Fibroblast of gingiva (primary cell): ENCODE measurements around the gene MYO7B.
A peak's percentile ranks its signal among the peaks of the same experiment; 100 is the strongest.
"Not testable (repeated sequence)": the region's sequence is repeated elsewhere in the genome, so short reads cannot be mapped to it uniquely, and the experiment has no call there.

Source experiments
- DNase-seq: peaks from one replicate; pipeline ENCODE4 v3.0.0-alpha.2; 2011; ENCODE audit warnings: low read depth

The MYO7B gene

DNA sequence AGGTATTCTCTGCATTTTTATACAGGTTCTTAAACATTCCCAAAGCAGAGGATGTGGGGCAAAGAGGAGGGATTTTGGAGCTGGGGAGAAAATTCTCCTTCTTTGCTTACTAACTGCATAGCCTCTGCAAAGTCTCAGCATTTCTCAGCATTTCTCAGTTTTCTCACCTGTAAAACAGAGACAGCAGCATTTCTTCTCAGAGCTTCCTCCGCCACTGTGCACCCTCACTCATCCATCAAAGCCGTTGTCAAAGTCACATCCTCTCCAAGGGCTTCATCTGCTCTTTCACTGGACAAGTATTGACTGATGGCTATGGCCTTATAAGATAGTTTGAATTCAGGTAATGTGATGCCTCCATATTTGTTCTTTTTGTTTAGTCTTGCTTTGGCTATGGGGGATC is 17.4 kb downstream of the MYO7B start:
- DNase-seq, result no peak

DNA sequence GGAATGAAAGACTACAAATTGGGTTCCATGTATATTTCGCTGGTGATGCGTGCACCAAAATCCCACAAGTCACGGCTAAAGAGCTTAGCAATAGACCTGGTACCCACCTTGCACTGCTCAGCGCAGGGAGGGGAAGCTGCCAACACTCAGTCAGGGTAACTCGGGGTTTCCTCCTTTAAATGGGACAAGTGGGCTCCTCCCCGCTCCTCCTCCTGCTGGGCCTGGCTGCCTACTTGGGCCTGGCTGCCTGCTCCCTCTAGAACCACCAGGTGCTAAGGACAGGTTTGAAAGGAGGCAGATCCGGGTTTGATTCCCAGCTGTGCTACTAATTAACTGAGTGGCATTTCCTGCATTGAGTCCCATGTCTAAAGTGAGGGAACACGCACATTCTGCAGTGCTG is 23.4 kb downstream of the MYO7B start:
- no peak for DNase-seq

DNA sequence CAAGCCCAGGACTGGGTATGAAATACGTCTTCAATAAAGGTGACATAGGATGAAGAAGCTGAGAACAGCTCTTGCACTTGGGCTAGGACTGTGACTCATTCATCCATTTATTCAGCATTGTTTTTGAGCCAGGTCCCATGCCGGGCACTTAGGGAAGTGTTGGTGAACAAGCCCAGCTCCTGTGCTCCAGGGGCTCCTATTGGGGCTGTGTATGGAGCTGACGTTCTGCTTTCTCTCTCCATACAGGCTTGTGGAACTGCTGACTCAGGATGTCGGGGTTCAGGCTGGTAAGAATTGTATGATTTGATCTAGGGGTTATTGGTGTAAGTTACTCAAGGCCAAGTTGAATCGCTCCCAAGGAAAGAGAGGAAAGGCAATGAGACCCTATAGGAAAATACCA is 24.0 kb downstream of the MYO7B start:
- DNase-seq, result no peak

DNA sequence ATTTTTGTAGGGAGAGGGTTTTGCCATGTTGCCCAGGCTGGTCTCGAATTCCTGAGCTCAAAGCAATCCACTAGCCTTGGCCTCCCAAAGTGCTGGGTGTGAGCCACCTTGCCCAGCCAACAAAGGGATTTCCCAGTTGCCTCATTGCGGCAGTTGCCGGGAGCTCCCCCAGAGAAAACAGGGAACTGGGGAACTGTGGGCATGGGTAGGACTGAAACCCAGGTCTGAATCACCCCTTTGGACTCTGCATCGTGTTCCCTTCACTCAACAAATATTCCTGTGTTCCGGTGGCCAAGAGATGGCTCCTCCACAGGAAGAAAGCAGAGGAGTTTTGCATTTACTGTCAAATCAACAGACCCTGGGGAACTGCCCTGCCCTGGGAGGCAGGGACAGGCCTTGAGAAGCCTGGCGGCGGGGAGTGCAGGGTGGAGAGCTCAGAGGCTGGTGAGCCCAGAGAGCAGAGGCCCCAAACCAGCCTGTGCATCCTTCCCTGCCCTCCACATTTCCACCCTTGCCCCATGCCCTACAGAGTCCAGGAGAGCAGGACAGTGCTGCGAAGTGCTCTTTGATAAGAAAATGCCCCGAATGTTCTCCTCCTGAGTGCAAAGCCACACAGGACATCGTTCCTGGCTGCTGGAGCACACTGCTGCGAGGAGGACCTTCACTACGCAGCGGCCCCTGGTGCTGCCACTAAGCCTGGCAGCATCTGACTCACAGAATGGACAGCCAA is 24.9 kb downstream of the MYO7B start:
- peak; percentile 36 for DNase-seq

DNA sequence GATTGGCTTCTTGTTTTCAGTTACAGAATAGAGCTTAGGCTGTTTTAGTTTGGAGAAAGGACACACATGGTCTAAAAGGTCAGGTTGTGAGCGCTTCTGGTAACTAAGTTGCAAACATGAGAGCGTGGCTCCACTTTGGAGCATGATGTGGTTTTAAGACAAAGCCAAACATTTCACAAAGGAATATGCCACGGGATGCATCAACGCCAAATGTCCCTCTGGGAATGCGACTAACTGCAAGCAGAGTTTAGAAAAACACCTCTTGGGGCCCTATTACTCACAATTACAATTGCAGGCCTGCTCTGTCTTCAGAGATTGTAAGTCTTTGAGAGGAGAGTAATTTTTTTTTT is 25.4 kb downstream of the MYO7B start:
- DNase-seq, result peak; percentile 95

DNA sequence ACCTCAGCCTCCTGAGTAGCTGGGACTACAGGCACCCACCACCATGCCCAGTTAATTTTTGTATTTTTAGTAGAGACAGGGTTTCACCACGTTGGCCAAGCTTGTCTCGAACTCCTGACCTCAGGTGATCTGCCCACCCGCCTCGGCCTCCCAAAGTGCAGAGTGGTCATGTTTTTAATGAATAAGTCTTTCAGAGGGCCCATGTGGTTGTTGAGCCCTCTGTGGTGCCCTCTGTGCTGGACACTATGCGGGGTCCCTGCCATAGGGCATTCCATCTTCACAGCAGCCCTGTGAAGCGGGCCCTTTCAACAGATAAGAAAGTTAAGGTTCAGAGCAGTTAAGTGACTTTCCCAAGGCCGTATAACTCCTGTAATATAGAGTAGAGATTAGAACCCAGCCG is 25.9 kb downstream of the MYO7B start:
- DNase-seq, result no peak

DNA sequence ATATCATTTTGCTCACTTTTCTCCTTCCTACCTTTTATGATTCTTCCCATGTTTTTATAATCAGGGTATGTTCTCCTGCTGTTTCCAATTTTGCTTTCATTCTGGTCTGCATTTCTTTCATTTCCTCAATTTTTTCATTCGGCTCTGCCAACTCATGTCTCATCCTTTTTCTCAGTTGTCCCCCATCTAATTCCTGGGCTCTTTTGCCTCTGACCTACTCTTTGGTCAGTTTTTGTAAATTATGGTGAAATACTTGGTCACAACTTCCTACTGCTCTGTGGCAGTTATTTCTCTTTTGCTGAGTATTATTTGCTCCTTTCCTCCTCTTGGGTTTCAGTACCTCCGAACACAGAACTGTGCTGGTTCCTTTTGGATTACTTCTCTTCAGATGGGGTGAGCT is 27.5 kb downstream of the MYO7B start:
- DNase-seq, result peak; percentile 55

DNA sequence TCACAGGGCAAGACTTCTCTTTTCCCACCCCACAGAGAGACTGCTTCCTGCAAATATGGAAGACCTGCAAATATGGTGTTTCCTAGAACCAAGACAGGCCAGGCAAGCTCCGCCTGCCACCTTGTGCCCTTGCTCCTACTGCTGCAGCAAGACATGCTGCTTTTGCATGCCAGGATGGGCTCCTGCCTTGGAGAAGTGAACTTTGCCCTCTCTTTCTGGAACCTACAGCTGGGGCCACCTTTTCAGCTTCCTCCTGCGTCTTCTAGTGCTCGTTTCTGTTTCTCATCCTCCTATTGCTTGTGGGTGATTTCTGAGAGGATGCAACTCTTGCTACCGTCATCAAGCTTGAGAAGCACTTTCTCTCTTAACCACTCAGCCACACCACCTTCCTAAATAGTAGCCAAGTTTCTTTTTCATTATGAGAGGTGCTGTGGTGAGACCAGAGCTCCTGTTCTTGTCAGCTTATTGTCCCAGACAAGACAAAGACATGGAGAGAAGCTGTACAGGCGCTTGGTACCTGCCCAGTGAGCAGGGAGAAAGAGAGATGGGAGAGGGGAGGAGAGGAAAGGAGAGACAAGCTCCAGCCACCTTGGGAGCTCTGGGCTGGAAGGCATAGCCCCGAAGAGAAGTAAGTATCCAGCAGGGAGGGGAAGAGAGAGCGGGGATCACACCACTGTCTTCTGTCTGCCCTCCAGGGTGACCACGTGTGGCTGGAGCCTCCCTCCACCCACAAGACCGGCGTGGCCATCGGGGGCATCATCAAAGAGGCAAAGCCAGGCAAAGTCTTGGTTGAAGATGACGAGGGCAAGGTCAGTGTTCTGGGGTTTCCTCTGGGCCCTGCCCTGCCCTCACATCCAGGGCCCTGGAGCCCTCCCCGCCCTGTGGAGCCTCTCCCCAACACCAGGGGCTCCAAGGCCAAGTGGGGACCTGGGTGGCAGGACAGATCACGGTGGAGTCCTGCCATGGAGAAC is 28.3 kb downstream of the MYO7B start:
- no peak for DNase-seq

DNA sequence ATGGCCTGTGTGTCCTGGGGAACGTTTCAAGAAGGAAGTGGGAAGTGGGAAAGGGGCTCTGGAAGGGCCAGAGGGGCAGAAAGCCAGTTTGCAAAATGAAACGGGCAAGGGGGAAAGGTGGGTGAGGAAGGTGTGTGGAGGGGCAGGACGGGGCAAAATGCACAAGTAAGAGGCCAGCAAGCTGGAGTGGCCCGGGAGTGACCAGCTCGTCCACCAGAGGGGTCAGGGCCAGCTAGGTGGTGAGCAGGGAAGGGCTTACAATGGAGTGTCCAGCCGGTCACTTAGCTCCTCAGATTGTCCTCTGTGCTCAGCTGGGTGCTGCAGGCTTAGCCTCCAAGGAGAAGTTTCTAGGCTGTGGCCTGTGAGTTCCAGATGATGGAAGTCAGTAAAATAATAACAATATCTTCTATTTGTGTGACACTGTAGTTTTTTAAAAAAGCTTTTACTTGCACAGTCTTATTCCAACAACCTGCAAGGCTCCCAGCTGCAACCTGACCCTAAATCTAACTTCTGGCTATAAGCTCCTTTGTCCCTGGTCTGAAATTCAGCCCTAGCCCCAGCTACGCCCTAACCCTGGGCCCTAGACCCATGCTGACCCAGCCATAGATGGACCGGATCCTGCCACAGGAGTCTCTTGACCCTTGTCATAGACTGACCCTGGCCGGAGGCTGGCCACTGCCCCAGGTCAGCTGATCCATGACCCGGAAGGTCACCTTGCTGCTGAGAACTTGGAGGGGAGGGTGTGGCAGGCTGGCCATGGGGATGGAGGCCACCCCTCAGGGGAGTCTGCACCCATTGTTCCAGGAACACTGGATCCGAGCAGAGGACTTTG is 29.2 kb downstream of the MYO7B start:
- no peak for DNase-seq

DNA sequence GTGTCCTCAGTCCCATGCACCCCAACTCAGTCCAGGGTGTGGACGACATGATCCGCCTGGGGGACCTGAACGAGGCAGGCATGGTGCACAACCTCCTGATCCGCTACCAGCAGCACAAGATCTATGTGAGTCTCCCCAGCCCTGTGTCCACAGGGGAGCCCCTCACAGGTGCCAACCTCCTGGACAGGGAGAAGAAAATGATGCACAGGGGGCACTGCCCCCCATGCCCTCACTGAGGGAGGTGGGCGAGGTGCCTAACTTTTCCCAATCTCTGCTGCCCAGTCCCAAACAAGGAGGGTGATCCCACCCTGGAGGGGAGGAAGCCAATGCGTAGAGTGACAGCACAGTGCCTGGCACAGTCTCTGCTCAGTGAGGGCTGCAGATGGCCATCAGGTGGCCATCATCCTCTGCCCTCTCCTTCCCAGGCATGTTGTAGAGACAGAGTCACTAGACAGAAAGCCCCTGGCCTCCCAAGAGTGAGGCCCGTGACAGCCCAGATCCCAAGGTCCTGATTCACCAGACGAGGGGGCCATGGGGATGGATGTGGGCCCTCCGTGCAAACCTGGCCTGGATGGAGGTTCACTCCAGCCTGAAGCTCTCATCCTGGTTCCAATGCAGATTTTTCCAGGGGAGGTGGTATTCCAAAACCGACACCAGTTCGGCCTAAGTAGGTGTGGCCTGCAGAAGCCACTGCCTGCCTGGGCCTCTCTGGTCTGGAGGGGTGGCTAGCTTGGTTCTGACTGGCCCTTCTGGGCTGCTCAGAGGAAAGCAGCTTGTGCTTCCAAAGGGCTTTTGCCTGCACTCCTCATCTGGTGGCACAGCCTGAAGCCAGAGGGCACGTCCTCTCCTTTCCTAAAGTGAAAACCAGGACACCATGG is 30.0 kb downstream of the MYO7B start:
- DNase-seq, result no peak

DNA sequence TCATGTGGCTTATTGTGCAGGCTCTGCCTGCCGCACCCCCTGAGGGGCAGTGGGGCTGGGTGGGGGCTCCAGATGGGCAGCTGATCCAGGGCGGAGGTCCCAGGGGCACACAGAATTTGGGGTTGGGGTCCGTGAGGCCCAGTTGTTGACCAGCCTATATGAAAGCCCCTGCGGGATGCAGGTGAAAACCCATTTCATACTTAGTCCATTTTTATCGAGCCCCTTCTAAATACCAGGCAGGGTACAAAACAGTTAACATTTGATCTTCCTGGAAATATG is 30.6 kb downstream of the MYO7B start:
- no peak for DNase-seq

DNA sequence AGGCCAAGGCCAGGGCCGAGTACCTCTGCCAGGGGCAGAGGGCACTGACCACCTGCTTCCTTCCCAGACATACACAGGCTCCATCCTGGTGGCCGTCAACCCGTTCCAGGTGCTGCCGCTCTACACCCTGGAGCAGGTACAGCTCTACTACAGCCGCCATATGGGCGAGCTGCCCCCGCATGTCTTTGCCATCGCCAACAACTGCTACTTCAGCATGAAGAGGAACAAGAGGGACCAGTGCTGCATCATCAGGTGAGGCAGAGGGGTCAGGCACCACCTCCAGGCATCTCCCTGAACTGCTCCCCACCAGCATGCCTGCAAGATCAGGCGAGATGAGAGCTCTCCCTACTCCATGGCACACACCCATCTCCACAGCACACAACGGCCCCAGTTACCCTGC is 31.1 kb downstream of the MYO7B start:
- DNase-seq, result no peak

DNA sequence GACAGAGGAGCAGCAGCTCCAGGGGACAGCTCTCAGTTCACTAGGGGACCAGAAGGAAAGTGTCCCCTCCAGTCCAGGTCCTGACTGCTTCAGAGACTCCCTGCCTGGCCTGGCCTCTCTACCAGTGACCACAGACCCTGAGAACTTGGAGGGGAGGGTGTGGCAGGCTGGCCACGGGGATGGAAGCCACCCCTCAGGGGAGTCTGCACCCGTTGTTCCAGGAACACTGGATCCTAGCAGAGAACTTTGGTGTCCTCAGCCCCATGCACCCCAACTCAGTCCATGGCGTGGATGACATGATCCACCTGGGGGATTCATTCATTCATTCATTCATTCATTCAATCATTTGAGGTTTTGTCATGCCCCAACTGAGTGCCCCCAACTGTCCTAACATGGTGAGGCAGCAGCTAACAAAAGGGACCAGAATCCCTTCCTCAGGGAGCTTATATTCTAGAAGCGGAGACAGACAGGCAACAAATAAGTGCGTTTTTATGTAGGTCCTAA is 31.9 kb downstream of the MYO7B start:
- no peak for DNase-seq

DNA sequence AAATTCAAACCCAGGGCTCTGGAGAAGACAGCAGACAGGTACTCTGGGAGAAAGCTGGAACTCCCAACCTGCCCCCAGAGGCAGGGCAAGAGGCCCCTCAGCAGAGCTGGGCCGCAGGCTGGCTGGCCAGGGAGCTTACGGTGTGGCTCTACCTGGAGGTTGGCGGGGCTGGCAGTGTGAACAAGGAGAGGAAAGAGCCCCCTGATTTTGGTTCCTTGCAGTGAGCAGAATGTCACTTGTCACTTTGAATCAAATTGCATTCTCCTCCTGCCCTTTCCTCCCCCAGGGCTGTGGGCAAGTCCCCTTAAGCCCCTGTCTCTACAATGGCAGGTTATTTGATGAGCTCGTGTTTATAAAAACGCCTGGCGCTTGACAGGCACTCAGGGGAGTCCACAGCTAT is 32.6 kb downstream of the MYO7B start:
- DNase-seq, result no peak

DNA sequence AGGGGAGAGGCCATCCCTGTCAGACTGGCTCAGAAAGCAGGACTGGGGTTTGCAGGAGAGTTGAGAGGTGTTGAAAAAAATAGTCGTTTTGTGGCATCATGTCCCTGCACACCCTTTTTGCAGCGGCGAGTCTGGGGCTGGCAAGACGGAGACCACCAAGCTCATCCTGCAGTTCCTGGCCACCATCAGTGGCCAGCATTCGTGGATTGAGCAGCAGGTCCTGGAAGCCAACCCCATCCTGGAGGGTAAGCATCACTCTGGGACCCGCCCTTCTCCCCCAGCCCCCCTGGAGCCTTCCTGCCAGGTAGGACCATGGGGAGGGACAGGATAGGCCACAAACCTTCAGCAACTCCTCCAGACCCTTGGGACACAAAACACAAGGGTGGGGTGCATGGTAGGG is 34.2 kb downstream of the MYO7B start:
- no peak for DNase-seq

DNA sequence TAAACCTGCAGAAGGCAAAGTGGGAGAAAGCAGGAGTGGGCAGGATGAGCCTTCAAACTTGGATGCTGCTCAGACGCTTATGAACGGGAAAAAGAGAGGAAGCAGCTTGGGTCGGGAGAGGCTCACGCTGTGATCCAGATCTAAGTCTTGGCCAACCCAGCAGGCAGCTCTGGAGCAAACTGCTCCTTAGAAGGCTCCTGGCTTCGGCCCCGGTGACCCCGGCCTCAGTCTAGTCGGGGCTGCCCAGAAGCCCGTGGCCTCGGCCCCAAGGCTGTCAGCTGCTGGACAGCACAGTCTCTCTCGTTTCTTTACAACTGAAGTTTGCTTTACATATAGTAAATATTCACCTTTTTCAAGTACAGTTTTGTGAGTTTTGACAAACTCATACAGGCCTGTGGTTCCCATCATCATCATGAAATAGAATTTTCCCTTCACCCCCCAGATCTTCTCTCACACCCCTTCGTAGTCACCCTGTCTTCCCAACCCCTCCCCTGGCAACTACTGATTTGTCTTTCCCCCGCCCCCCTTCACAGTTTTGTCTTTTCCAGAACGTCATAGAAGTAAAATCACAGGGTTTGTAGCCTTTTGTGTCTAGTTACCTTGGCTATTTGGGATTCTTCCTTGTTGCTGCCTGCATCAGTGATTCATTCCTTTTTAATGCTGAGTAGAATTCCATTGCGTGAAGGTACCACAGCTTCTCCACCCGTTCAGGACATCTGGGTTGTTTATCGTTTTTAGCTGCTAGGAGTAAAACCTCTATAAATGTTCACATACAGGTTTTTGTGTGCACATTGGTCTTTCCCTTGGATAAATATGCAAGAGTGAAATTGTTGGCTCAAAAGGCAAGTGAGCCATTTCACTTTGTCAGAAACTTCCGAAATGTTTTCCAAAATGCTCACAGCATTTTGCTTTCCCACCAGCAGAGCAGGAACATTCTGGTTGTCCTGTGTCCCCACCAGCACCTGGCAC is 35.1 kb downstream of the MYO7B start:
- no peak for DNase-seq

DNA sequence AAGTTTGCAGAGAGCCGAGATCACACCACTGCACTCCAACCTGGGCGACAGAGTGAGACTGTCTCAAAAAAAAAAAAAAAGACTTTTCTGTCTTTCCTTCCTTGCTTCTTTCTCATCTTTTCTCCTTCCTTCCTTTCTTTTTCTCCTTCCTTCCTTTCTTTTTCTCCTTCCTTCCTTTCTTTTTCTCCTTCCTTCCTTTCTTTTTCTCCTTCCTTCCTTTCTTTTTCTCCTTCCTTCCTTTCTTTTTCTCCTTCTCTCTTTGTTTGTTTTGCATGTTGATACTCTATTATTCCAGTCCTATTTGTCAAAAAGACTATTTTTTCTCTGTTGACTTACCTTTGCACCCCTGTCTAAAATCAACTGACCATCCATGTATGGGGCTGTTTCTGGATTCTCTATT is 36.9 kb downstream of the MYO7B start:
- DNase-seq, result not testable (repeated sequence)

DNA sequence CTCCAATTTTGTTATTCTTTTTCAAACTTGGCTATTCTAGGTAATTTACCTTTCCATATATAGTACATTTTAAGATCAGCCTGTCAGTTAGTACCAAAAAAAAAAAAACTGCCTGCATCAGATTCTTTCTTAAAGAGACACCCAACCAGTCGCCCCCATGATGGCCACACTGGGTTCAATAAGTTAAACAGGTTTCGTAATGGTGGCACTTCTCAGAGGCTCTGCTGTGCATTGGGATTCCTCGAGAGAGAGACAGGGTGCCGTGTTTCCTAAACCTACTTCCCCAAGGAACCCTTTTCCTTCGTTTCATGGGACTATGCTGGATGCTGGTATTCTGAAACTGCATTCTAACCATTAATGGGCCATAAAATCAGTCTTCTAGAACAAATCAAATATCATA is 37.4 kb downstream of the MYO7B start:
- no peak for DNase-seq

DNA sequence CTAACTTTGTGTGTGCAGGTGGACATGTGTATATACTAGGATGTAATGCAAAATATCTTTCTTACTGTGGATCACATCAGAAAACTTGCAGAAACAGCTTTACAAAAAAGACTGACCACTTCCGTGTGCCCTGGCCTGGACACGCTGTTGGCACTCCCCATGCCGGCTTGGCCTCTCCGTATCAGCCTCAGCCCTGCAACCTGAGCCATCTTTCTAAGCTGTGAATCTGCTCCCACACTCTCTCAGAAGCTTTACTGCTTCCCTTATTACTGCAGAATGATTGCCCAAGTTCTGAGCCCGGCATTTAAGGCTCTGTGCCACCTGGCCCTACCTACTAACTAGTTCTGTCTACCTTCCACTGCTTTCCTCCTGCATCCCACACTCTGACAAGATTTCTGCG is 37.8 kb downstream of the MYO7B start:
- DNase-seq, result no peak

DNA sequence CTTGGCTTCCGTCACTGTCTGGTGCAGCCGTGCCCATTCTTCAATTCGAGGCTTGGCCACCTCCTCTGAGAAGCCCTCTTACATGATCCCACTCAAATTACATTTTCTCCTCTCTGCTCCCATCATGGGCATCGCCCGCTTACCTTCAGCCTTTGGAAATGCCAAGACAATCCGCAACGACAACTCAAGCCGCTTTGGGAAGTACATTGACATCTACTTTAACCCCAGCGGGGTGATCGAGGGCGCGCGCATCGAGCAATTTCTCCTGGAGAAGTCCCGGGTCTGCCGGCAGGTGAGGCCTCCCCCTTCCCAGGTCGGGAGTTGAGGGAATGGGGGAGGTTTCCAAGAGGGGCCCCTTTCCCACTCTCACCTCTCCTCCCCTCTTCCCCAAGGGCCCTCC is 38.3 kb downstream of the MYO7B start:
- DNase-seq, result no peak
